PC-3 (cell line): ENCODE data around the gene REC8. TPM values are rescaled to one million over a fixed set of nuclear protein-coding genes. Genes with fewer than 3 reads are reported as not detected.

Source experiments
- ATAC-seq: fragments of 200-7000 bp; cut with Tn5 transposase; 2 replicates; pipeline ENCODE4 v1.9.1; 2020; ENCODE audit warnings: mild to moderate bottlenecking, moderate library complexity
- BruUV-seq: library from RNA; stranded (reverse); fragments of 400-500 nt; replicated peaks from 2 replicates; lab custom pipeline; 2021; lab: Mats Ljungman, UMichigan
- CTCF ChIA-PET: fragments of 300-600 bp; sonication (Branson Sonifier 250); formaldehyde crosslinking; loops from one replicate; lab custom pipeline; 2022; ENCODE audit warnings: antibody characterized with exemption; lab: Charles Lee
- POLR2A ChIA-PET: fragments of 300-600 bp; sonication (Branson Sonifier 250); formaldehyde crosslinking; loops from one replicate; lab custom pipeline; 2022; ENCODE audit warnings: antibody characterized with exemption; ENCODE audit not compliant: unreplicated experiment; lab: Charles Lee
- DNase-seq: peaks from one replicate; pipeline ENCODE4 v3.0.0-alpha.2; 2015
- H2AFZ ChIP-seq: fragments of 300-600 bp; sonication (generic); 2 replicates; pipeline ENCODE4 v1.6.0; 2016; ENCODE audit warnings: antibody characterized with exemption, low read length
- H3F3A ChIP-seq: fragments of 300-600 bp; sonication (generic); one replicate; pipeline ENCODE4 v1.6.0; 2017; ENCODE audit warnings: antibody characterized with exemption, low read length, control low read depth, mild to moderate bottlenecking; ENCODE audit not compliant: unreplicated experiment
- H3K27ac ChIP-seq: fragments of 300-600 bp; sonication (generic); 2 replicates; pipeline ENCODE4 v1.5.1; 2016; ENCODE audit warnings: mild to moderate bottlenecking, low read length
- H3K27me3 ChIP-seq: fragments of 300-600 bp; sonication (generic); 2 replicates; pipeline ENCODE4 v1.6.1; 2016; ENCODE audit warnings: low read length, mixed read lengths
- H3K36me3 ChIP-seq: fragments of 300-600 bp; sonication (generic); 2 replicates; pipeline ENCODE4 v1.6.1; 2016; ENCODE audit warnings: low read depth, mixed run types, low read length, mixed read lengths
- H3K4me1 ChIP-seq: fragments of 300-600 bp; sonication (generic); 2 replicates; pipeline ENCODE4 v1.5.1; 2016; ENCODE audit warnings: low read length; ENCODE audit not compliant: insufficient read depth
- H3K4me2 ChIP-seq: fragments of 300-600 bp; sonication (generic); 2 replicates; pipeline ENCODE4 v1.6.0; 2016; ENCODE audit warnings: low read length
- H3K4me3 ChIP-seq: fragments of 300-600 bp; sonication (generic); 2 replicates; pipeline ENCODE4 v1.5.1; 2016; ENCODE audit warnings: mild to moderate bottlenecking, low read length, mixed read lengths
- H3K79me2 ChIP-seq: fragments of 300-600 bp; sonication (generic); 2 replicates; pipeline ENCODE4 v1.6.1; 2017; ENCODE audit warnings: low read length, mixed read lengths
- H3K9ac ChIP-seq: fragments of 300-600 bp; sonication (generic); 2 replicates; pipeline ENCODE4 v1.6.0; 2016; ENCODE audit warnings: mild to moderate bottlenecking, low read length
- H3K9me2 ChIP-seq: fragments of 300-600 bp; sonication (generic); replicated peaks from 2 replicates; pipeline ENCODE4 v1.6.1; 2016; ENCODE audit warnings: mixed run types, low read length, mixed read lengths
- H3K9me3 ChIP-seq: fragments of 300-600 bp; sonication (generic); 2 replicates; pipeline ENCODE4 v1.6.1; 2016; ENCODE audit warnings: low read length, mixed read lengths
- H4K20me1 ChIP-seq: fragments of 300-600 bp; sonication (generic); 2 replicates; pipeline ENCODE4 v1.6.1; 2016; ENCODE audit warnings: low read length, mixed read lengths
- CTCF ChIP-seq: fragments of 300-600 bp; sonication (generic); conservative IDR thresholded peaks from 2 replicates; pipeline ENCODE4 v1.5.1; 2017; ENCODE audit warnings: antibody characterized with exemption, low read depth, mild to moderate bottlenecking, low read length
- EZH2 ChIP-seq: fragments of 300-600 bp; sonication (generic); IDR thresholded peaks from one replicate; pipeline ENCODE4 v1.6.1; 2017; ENCODE audit warnings: antibody characterized with exemption, mild to moderate bottlenecking, low read length; ENCODE audit not compliant: unreplicated experiment
- EZH2phosphoT487 ChIP-seq: fragments of 300-600 bp; sonication (generic); IDR thresholded peaks from 2 replicates; pipeline ENCODE4 v1.6.1; 2018; ENCODE audit warnings: mild to moderate bottlenecking, antibody characterized with exemption, low read length, borderline replicate concordance
- intact Hi-C: fragments of 100-400 bp; cut with micrococcal nuclease; formaldehyde crosslinking; loops from 2 replicates; pipeline ENCODE4 v1.9.0; 2023
- total RNA-seq: library from RNA; depleted of rRNA; stranded (reverse); fragments of >200 nt; gene quantifications from 2 replicates; pipeline ENCODE4 v1.2.3, GENCODE V29; 2014

Gene REC8
- total RNA-seq, 1 experiment from 2014 or later = 1.9 TPM

GRCh38 chr14:24167469-24168114 is 4.3 kb upstream of the REC8 start:
- BruUV-seq = no TSS peak
- CTCF ChIA-PET = no interaction called here

GRCh38 chr14:24172261-24172860 is 481 bp downstream of the REC8 start:
- Histone ChIP-seq H3K27ac (no peak overlapping the region), H3K4me2 (no peak overlapping the region), H3F3A (no peaks in the 10 kb centered on the region), H2AFZ (no peak overlapping the region), H4K20me1 (no peaks in the 10 kb centered on the region), H3K9me3 (no peaks in the 10 kb centered on the region), H3K9me2 (no peaks in the 10 kb centered on the region), H3K4me3 (no peak overlapping the region), H3K9ac (no peak overlapping the region), H3K36me3 (no peaks in the 10 kb centered on the region), H3K79me2 (no peaks in the 10 kb centered on the region), H3K27me3 (no peaks in the 10 kb centered on the region), H3K4me1 (no peaks in the 10 kb centered on the region)
- POLR2A ChIA-PET = no interaction called here
- intact Hi-C loops = no loop called here
- CTCF ChIA-PET = no interaction called here
- DNase-seq (no peak), ATAC-seq (no peak)
- BruUV-seq = no TSS peak
- no peak for TF ChIP-seq CTCF
- TF ChIP-seq EZH2 = no peak
- TF ChIP-seq EZH2phosphoT487 = no peak

More at GRCh38 chr14:24167469-24168114, 4.3 kb upstream of the REC8 start:
- Histone ChIP-seq H3K4me2 (no peak overlapping the region), H3K9me2 (no peaks in the 10 kb centered on the region), H3F3A (no peaks in the 10 kb centered on the region), H3K27me3 (no peaks in the 10 kb centered on the region), H3K36me3 (peaks cover 6% of the 10 kb centered on the region), H3K79me2 (no peaks in the 10 kb centered on the region), H3K4me3 (no peak overlapping the region), H3K9me3 (no peaks in the 10 kb centered on the region), H3K4me1 (no peaks in the 10 kb centered on the region), H4K20me1 (no peaks in the 10 kb centered on the region), H3K27ac (no peak overlapping the region), H2AFZ (no peak overlapping the region), H3K9ac (no peak overlapping the region)
- DNase-seq (no peak), ATAC-seq (no peak)
- intact Hi-C loops = no loop called here
- no peak for TF ChIP-seq CTCF
- TF ChIP-seq EZH2 = no peak
- TF ChIP-seq EZH2phosphoT487 = no peak
- POLR2A ChIA-PET = interaction anchor here (0.7 kb wide), 1 partner anchor 44 kb away, joined by 5 read pairs; no protein-coding TSS in a partner anchor

- Histone ChIP-seq H3K9me3 (no peaks in the 10 kb centered on the region), H3K4me3 (no peak overlapping the region), H3K4me2 (no peak overlapping the region), H3K36me3 (no peaks in the 10 kb centered on the region), H3K79me2 (no peaks in the 10 kb centered on the region), H3K9me2 (no peaks in the 10 kb centered on the region), H3K27me3 (no peaks in the 10 kb centered on the region), H4K20me1 (no peaks in the 10 kb centered on the region), H3F3A (no peaks in the 10 kb centered on the region), H3K27ac (no peak overlapping the region), H2AFZ (no peak overlapping the region), H3K9ac (no peak overlapping the region), H3K4me1 (no peaks in the 10 kb centered on the region)
- ChIA-PET POLR2A (no interaction called here), CTCF (no interaction called here)
- TF ChIP-seq EZH2phosphoT487 (no peak), CTCF (no peak), EZH2 (no peak)
- no peak for DNase-seq
- ATAC-seq = no peak
- intact Hi-C loops = no loop called here
- BruUV-seq = no TSS peak
These were observed 996 bp downstream of the REC8 start for GRCh38 chr14:24172871-24173281.
